PC-3 (cell line): ENCODE measurements around the gene OR5K2. TPM values are rescaled to one million over a fixed set of nuclear protein-coding genes. Genes with fewer than 3 reads are reported as not detected.
A peak's percentile ranks its signal among the peaks of the same experiment; 100 is the strongest.

ENCODE experiments used
- ATAC-seq: fragments of 200-7000 bp; cut with Tn5 transposase; 2 replicates; pipeline ENCODE4 v1.9.1; 2020; ENCODE audit warnings: mild to moderate bottlenecking, moderate library complexity
- BruUV-seq: library from RNA; stranded (reverse); fragments of 400-500 nt; replicated peaks from 2 replicates; lab custom pipeline; 2021; lab: Mats Ljungman, UMichigan
- CTCF ChIA-PET: fragments of 300-600 bp; sonication (Branson Sonifier 250); formaldehyde crosslinking; loops from one replicate; lab custom pipeline; 2022; ENCODE audit warnings: antibody characterized with exemption; lab: Charles Lee
- POLR2A ChIA-PET: fragments of 300-600 bp; sonication (Branson Sonifier 250); formaldehyde crosslinking; loops from one replicate; lab custom pipeline; 2022; ENCODE audit warnings: antibody characterized with exemption; ENCODE audit not compliant: unreplicated experiment; lab: Charles Lee
- DNase-seq: peaks from one replicate; pipeline ENCODE4 v3.0.0-alpha.2; 2015
- H2AFZ ChIP-seq: fragments of 300-600 bp; sonication (generic); 2 replicates; pipeline ENCODE4 v1.6.0; 2016; ENCODE audit warnings: antibody characterized with exemption, low read length
- H3F3A ChIP-seq: fragments of 300-600 bp; sonication (generic); one replicate; pipeline ENCODE4 v1.6.0; 2017; ENCODE audit warnings: antibody characterized with exemption, low read length, control low read depth, mild to moderate bottlenecking; ENCODE audit not compliant: unreplicated experiment
- H3K27ac ChIP-seq: fragments of 300-600 bp; sonication (generic); 2 replicates; pipeline ENCODE4 v1.5.1; 2016; ENCODE audit warnings: mild to moderate bottlenecking, low read length
- H3K27me3 ChIP-seq: fragments of 300-600 bp; sonication (generic); 2 replicates; pipeline ENCODE4 v1.6.1; 2016; ENCODE audit warnings: low read length, mixed read lengths
- H3K36me3 ChIP-seq: fragments of 300-600 bp; sonication (generic); 2 replicates; pipeline ENCODE4 v1.6.1; 2016; ENCODE audit warnings: low read depth, mixed run types, low read length, mixed read lengths
- H3K4me1 ChIP-seq: fragments of 300-600 bp; sonication (generic); 2 replicates; pipeline ENCODE4 v1.5.1; 2016; ENCODE audit warnings: low read length; ENCODE audit not compliant: insufficient read depth
- H3K4me2 ChIP-seq: fragments of 300-600 bp; sonication (generic); 2 replicates; pipeline ENCODE4 v1.6.0; 2016; ENCODE audit warnings: low read length
- H3K4me3 ChIP-seq: fragments of 300-600 bp; sonication (generic); 2 replicates; pipeline ENCODE4 v1.5.1; 2016; ENCODE audit warnings: mild to moderate bottlenecking, low read length, mixed read lengths
- H3K79me2 ChIP-seq: fragments of 300-600 bp; sonication (generic); 2 replicates; pipeline ENCODE4 v1.6.1; 2017; ENCODE audit warnings: low read length, mixed read lengths
- H3K9ac ChIP-seq: fragments of 300-600 bp; sonication (generic); 2 replicates; pipeline ENCODE4 v1.6.0; 2016; ENCODE audit warnings: mild to moderate bottlenecking, low read length
- H3K9me2 ChIP-seq: fragments of 300-600 bp; sonication (generic); replicated peaks from 2 replicates; pipeline ENCODE4 v1.6.1; 2016; ENCODE audit warnings: mixed run types, low read length, mixed read lengths
- H3K9me3 ChIP-seq: fragments of 300-600 bp; sonication (generic); 2 replicates; pipeline ENCODE4 v1.6.1; 2016; ENCODE audit warnings: low read length, mixed read lengths
- H4K20me1 ChIP-seq: fragments of 300-600 bp; sonication (generic); 2 replicates; pipeline ENCODE4 v1.6.1; 2016; ENCODE audit warnings: low read length, mixed read lengths
- CTCF ChIP-seq: fragments of 300-600 bp; sonication (generic); conservative IDR thresholded peaks from 2 replicates; pipeline ENCODE4 v1.5.1; 2017; ENCODE audit warnings: antibody characterized with exemption, low read depth, mild to moderate bottlenecking, low read length
- EZH2 ChIP-seq: fragments of 300-600 bp; sonication (generic); IDR thresholded peaks from one replicate; pipeline ENCODE4 v1.6.1; 2017; ENCODE audit warnings: antibody characterized with exemption, mild to moderate bottlenecking, low read length; ENCODE audit not compliant: unreplicated experiment
- EZH2phosphoT487 ChIP-seq: fragments of 300-600 bp; sonication (generic); IDR thresholded peaks from 2 replicates; pipeline ENCODE4 v1.6.1; 2018; ENCODE audit warnings: mild to moderate bottlenecking, antibody characterized with exemption, low read length, borderline replicate concordance
- intact Hi-C: fragments of 100-400 bp; cut with micrococcal nuclease; formaldehyde crosslinking; loops from 2 replicates; pipeline ENCODE4 v1.9.0; 2023
- total RNA-seq: library from RNA; depleted of rRNA; stranded (reverse); fragments of >200 nt; gene quantifications from 2 replicates; pipeline ENCODE4 v1.2.3, GENCODE V29; 2014

OR5K2 gene
- total RNA-seq, 1 experiment from 2014 or later = not detected

GRCh38 chr3:98460220-98460619 lies 37.3 kb upstream of the OR5K2 start:
- no peak overlapping the region for H3K27ac ChIP-seq
- H3K79me2 ChIP-seq = no peaks in the 10 kb centered on the region
- no peaks in the 10 kb centered on the region for H3K27me3 ChIP-seq
- H3K4me2 ChIP-seq = no peak overlapping the region
- no peaks in the 10 kb centered on the region for H3K4me1 ChIP-seq
- ChIA-PET POLR2A (no interaction called here), CTCF (no interaction called here)
- H3K9me2 ChIP-seq = no peaks in the 10 kb centered on the region
- no peak for ATAC-seq
- no peak overlapping the region for H3K4me3 ChIP-seq
- H3F3A ChIP-seq = no peaks in the 10 kb centered on the region
- no peaks in the 10 kb centered on the region for H4K20me1 ChIP-seq
- no peaks in the 10 kb centered on the region for H3K9me3 ChIP-seq
- H3K9ac ChIP-seq = no peak overlapping the region
- H3K36me3 ChIP-seq = no peaks in the 10 kb centered on the region
- H2AFZ ChIP-seq = no peak overlapping the region
- intact Hi-C loops = no loop called here
- BruUV-seq = no TSS peak
- DNase-seq = no peak
- TF ChIP-seq CTCF (no peak), EZH2phosphoT487 (no peak), EZH2 (no peak)

DNA sequence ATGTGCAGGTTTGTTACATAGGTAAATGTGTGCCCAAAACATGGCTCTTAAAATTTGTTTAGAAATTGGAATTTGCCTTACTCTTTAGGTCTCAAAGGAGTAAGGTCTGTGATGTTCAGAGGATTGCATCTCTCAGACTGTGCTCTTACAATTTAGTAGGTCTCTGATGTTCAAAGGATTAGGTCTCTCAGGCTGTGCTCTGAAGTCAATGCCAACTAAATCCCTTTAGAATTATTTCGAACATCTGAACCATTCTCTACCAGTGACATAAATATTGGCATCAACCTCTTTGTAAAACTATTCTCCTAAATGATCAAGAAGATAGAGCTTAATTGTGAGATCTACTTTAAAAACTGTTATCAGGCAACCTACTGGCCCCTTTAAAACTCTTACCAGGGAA lies 34.6 kb upstream of the OR5K2 start, which contains the start of gene OR5K1:
TSS of gene OR5K1 (plus strand) at position 301 of the 400 bp plus-strand sequence. CDS start 6,376 bp downstream, outside the sequence.
- H3K9ac ChIP-seq = no peak within 1 kb of the TSS
- DNase-seq (no peak), ATAC-seq (no peak)
- ChIA-PET CTCF (no interaction called here), POLR2A (no interaction called here)
- H3K4me2 ChIP-seq = no peak within 1 kb of the TSS
- H3K4me1 ChIP-seq = no peaks in the 10 kb centered on the region
- H3K9me3 ChIP-seq = no peaks in the 10 kb centered on the region
- TF ChIP-seq EZH2phosphoT487 = no peak
- TF ChIP-seq CTCF = no peak
- no peak for TF ChIP-seq EZH2
- H3K27ac ChIP-seq = no peak within 1 kb of the TSS
- no peaks in the 10 kb centered on the region for H3F3A ChIP-seq
- no peaks in the 10 kb centered on the region for H3K36me3 ChIP-seq
- H3K9me2 ChIP-seq = no peaks in the 10 kb centered on the region
- no TSS peak for BruUV-seq
- H4K20me1 ChIP-seq = no peaks in the 10 kb centered on the region
- intact Hi-C loops = no loop called here
- H3K79me2 ChIP-seq = no peaks in the 10 kb centered on the region
- no peak within 1 kb of the TSS for H3K4me3 ChIP-seq
- no peaks in the 10 kb centered on the region for H3K27me3 ChIP-seq
- no peak within 1 kb of the TSS for H2AFZ ChIP-seq

DNA sequence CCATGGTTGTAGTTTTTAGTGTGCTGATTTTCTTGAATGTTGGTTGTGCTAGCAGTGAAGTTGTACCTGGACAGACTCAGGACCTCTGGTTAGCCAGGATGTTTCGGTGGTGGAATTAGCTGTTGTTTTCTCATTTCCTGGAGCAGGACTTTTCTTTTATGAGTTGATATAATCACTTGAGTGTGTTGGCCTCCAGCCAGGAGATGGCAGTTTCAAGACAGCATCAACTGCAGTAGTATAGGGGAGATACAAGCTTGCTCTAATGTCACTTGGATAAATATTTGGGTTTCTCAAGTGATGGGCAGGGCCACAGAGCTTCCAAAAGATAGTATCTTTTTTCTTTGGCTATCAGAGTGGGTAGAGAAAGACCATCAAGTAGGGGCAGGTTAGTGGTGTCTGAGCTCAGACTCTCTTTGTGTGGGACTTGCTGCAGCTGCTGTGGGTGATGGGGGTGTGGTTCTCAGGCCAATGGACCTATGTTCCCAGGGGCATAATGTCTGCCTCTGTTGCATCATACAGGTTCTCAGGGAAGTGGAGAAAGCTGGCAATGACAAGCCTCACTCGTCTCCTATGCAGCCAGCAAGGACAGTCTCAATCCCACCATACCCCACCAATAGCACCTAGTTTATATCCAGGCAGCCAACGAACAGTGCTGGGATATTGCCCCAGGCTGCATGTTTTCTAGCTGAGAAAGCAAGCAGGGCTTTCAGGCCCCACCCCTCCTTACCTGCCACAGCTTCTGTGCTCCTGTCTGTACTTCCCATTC lies 14.6 kb upstream of the OR5K2 start:
- Histone ChIP-seq H3K36me3 (no peaks in the 10 kb centered on the region), H3K9me2 (no peaks in the 10 kb centered on the region), H3K4me3 (no peak overlapping the region), H3K4me2 (peak overlapping the region; percentile 64), H3K79me2 (no peaks in the 10 kb centered on the region), H3K9me3 (no peaks in the 10 kb centered on the region), H3K9ac (no peak overlapping the region), H4K20me1 (no peaks in the 10 kb centered on the region), H3F3A (no peaks in the 10 kb centered on the region), H2AFZ (peak overlapping the region; percentile 39), H3K27ac (peak overlapping the region; percentile 31), H3K4me1 (peaks cover 19% of the 10 kb centered on the region), H3K27me3 (no peaks in the 10 kb centered on the region)
- ChIA-PET POLR2A (no interaction called here), CTCF (no interaction called here)
- TF ChIP-seq CTCF (no peak), EZH2phosphoT487 (no peak), EZH2 (no peak)
- ATAC-seq (peak; percentile 83), DNase-seq (peak; percentile 77)
- intact Hi-C loops = no loop called here
- BruUV-seq = no TSS peak
